ENCODE results near the gene ZNF143.
"Not testable (repeated sequence)": the region's sequence is repeated elsewhere in the genome, so short reads cannot be mapped to it uniquely, and the experiment has no call there.

The ZNF143 gene

GRCh38 chr11:9498457-9499078 lies 37.8 kb downstream of the ZNF143 start:
- no peak for DNase-seq

GRCh38 chr11:9506489-9507276 lies 45.9 kb downstream of the ZNF143 start:
- DNase-seq = peak; percentile 66 to 76

GRCh38 chr11:9507277-9507580 lies 46.4 kb downstream of the ZNF143 start:
- no peak for DNase-seq

GRCh38 chr11:9509041-9509440 lies 48.2 kb downstream of the ZNF143 start:
- DNase-seq = no peak

- no peak for DNase-seq
Measured at GRCh38 chr11:9512370-9513019, 51.7 kb downstream of the ZNF143 start.

- not testable (repeated sequence) for DNase-seq
Measured at GRCh38 chr11:9514576-9514975, 53.8 kb downstream of the ZNF143 start.

- DNase-seq = no peak
Measured at GRCh38 chr11:9516113-9516512, 55.3 kb downstream of the ZNF143 start.

GRCh38 chr11:9518835-9519410 lies 58.1 kb downstream of the ZNF143 start:
- DNase-seq = no peak

GRCh38 chr11:9524001-9524400 lies 63.2 kb downstream of the ZNF143 start:
- DNase-seq = no peak

- DNase-seq = no peak
Measured at GRCh38 chr11:9525116-9525515, 64.3 kb downstream of the ZNF143 start.

- no peak for DNase-seq
Measured at GRCh38 chr11:9527481-9528135, 66.8 kb downstream of the ZNF143 start.

GRCh38 chr11:9528136-9528501 lies 67.3 kb downstream of the ZNF143 start:
- DNase-seq = no peak

- DNase-seq = no peak
Measured at GRCh38 chr11:9528573-9529333, 67.9 kb downstream of the ZNF143 start.

- no peak for DNase-seq
Measured at GRCh38 chr11:9529334-9529650, 68.5 kb downstream of the ZNF143 start.

GRCh38 chr11:9530020-9530621 lies 69.3 kb downstream of the ZNF143 start:
- no peak for DNase-seq

- no peak for DNase-seq
Measured at GRCh38 chr11:9530901-9531625, 70.3 kb downstream of the ZNF143 start.

- DNase-seq = no peak
Measured at GRCh38 chr11:9533058-9533457, 72.2 kb downstream of the ZNF143 start.

- no peak for DNase-seq
Measured at GRCh38 chr11:9533736-9534473, 73.1 kb downstream of the ZNF143 start.

GRCh38 chr11:9535189-9535781 lies 74.5 kb downstream of the ZNF143 start:
- DNase-seq = peak; percentile 74

GRCh38 chr11:9538548-9538947 lies 77.7 kb downstream of the ZNF143 start:
- no peak for DNase-seq
